ENCODE measurements around the gene ZNF652.

- TF ChIP-seq CTCF (IDR thresholded peaks at IDR 0.05) (no peak), POLR2A (IDR thresholded peaks at IDR 0.05) (no peak)
Measured at GRCh38 chr17:49363251-49363650, 1.2 kb upstream of the ZNF652 start.
